Vagina (tissue), 2 donors: ENCODE results near the gene CYP26B1.

Experiments
- POLR2AphosphoS5 ChIP-seq, 2 donors: sonication (generic); formaldehyde crosslinking; IDR thresholded peaks; one replicate each; pipeline ENCODE4 v1.9.0; 2017; ENCODE audit warnings: antibody characterized with exemption in 2 of 2, mild to moderate bottlenecking in 2 of 2, low read depth in 1 of 2; ENCODE audit not compliant: insufficient read depth in 1 of 2
- TF ChIP-seq, protein P1 (sequence below), 3 experiments: fragments of 450-650 bp in 2 of 3; fragments of 200-600 bp in 1 of 3; sonication (generic) in 1 of 3; IDR thresholded peaks; one replicate each; pipeline ENCODE4 v1.5.1; 2017 to 2019; ENCODE audit warnings: antibody characterized with exemption in 3 of 3, mild to moderate bottlenecking in 2 of 3, moderate library complexity in 2 of 3

DNA sequence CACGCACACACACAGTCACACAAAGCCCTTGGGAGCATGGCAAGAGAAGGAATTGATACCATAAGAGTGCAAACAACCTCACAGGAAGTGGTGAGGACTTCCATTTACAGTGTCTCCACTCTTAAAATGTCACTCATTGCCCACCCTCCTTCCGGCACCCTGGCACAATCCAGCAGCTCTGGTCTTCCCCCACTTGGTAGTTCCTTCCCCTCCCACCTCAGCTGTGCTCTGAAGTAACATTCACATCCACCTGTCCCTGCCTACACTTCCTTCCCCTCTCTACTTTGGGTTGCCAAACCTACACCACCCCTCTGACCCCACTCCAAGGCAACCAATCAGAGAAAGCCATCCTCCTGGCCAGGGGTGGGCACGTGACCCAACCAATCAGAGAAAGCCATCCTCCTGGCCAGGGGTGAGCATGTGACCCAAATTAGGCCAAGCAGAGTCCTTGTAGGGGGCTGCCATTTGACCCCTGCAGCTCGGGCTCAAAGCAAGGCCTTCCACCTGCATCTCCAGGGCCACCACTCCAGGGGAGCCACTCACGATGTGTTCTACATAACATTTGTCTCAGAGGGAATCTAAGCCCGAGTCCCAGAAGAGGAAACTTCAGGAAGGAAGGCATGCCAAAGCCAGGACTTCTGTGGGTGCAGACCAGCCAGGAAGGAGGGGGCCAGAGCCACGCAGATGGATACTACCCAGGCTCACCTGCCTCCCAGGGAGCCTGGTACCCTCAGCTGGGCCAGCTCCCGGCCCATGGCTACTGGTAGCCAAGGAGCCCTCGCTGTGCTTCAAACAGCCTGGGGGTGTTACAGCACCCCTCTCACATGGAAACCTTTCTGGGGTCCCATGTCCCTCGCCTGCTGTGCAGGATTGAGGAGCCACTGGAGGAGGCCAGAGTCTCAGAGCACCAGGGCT is 21.2 kb downstream of the CYP26B1 start:
- TF ChIP-seq POLR2AphosphoS5 (IDR thresholded peaks at IDR 0.05; ENCODE audit: insufficient read depth in 1 of 2, low read depth in 1 of 2) = no peak
- TF ChIP-seq, protein P1, sequence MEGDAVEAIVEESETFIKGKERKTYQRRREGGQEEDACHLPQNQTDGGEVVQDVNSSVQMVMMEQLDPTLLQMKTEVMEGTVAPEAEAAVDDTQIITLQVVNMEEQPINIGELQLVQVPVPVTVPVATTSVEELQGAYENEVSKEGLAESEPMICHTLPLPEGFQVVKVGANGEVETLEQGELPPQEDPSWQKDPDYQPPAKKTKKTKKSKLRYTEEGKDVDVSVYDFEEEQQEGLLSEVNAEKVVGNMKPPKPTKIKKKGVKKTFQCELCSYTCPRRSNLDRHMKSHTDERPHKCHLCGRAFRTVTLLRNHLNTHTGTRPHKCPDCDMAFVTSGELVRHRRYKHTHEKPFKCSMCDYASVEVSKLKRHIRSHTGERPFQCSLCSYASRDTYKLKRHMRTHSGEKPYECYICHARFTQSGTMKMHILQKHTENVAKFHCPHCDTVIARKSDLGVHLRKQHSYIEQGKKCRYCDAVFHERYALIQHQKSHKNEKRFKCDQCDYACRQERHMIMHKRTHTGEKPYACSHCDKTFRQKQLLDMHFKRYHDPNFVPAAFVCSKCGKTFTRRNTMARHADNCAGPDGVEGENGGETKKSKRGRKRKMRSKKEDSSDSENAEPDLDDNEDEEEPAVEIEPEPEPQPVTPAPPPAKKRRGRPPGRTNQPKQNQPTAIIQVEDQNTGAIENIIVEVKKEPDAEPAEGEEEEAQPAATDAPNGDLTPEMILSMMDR (IDR thresholded peaks at IDR 0.05) = no peak
